HepG2 (cell line): ENCODE data around the gene SLBP. TPM values are rescaled to one million over a fixed set of nuclear protein-coding genes. Genes with fewer than 3 reads are reported as not detected.

ENCODE experiments used
- AGO1 ChIP-seq: fragments of 200-400 bp; formaldehyde crosslinking; IDR thresholded peaks from 2 replicates; pipeline ENCODE4 v1.6.1; 2017; ENCODE audit warnings: mild to moderate bottlenecking, low read depth, low read length, moderate library complexity; ENCODE audit not compliant: poor library complexity, severe bottlenecking
- BCL6 ChIP-seq: IDR thresholded peaks from 2 replicates; pipeline ENCODE4 v1.6.1; 2016; ENCODE audit warnings: missing genetic modification reagents, missing compliant biosample characterization
- HNRNPLL ChIP-seq: fragments of 200-400 bp; formaldehyde crosslinking; IDR thresholded peaks from 2 replicates; pipeline ENCODE4 v1.6.1; 2017; ENCODE audit warnings: mild to moderate bottlenecking, low read depth, low read length; ENCODE audit not compliant: poor library complexity, severe bottlenecking
- KLF12 ChIP-seq: sonication (generic); formaldehyde crosslinking; IDR thresholded peaks from 2 replicates; pipeline ENCODE4 v1.4.0; 2020; ENCODE audit warnings: missing genetic modification reagents, borderline replicate concordance
- MZF1 ChIP-seq: sonication (generic); formaldehyde crosslinking; IDR thresholded peaks from 2 replicates; pipeline ENCODE4 v1.8.1; 2023; ENCODE audit warnings: mild to moderate bottlenecking, missing genetic modification reagents, borderline replicate concordance
- NFYC ChIP-seq: IDR thresholded peaks from 2 replicates; pipeline ENCODE4 v1.6.1; 2016; ENCODE audit warnings: missing genetic modification reagents, missing compliant biosample characterization
- NRL ChIP-seq: sonication (generic); formaldehyde crosslinking; IDR thresholded peaks from 2 replicates; pipeline ENCODE4 v1.5.0; 2020; ENCODE audit warnings: missing genetic modification reagents, mild to moderate bottlenecking, moderate library complexity, borderline replicate concordance
- SPEN ChIP-seq: sonication (generic); formaldehyde crosslinking; IDR thresholded peaks from 2 replicates; pipeline ENCODE4 v1.5.1; 2020; ENCODE audit warnings: low read depth, mild to moderate bottlenecking, missing genetic modification reagents
- TBL1XR1 ChIP-seq: fragments of 150-350 bp; IDR thresholded peaks from 2 replicates; pipeline ENCODE4 v1.6.1; 2014; ENCODE audit warnings: borderline replicate concordance, low read length; ENCODE audit not compliant: partially characterized antibody
- ZBTB42 ChIP-seq: sonication (generic); formaldehyde crosslinking; IDR thresholded peaks from 2 replicates; pipeline ENCODE4 v1.5.0; 2020; ENCODE audit warnings: mild to moderate bottlenecking, missing genetic modification reagents
- ZNF224 ChIP-seq: sonication (generic); formaldehyde crosslinking; IDR thresholded peaks from 2 replicates; pipeline ENCODE4 v1.5.0; 2020; ENCODE audit warnings: mild to moderate bottlenecking, missing genetic modification reagents
- ZNF335 ChIP-seq: sonication (generic); formaldehyde crosslinking; IDR thresholded peaks from 2 replicates; pipeline ENCODE4 v1.4.0; 2020; ENCODE audit warnings: missing genetic modification reagents
- ZNF607 ChIP-seq: sonication (generic); formaldehyde crosslinking; IDR thresholded peaks from 2 replicates; pipeline ENCODE4 v1.5.1; 2020; ENCODE audit warnings: missing genetic modification reagents, mild to moderate bottlenecking, borderline replicate concordance
- ZNF614 ChIP-seq: IDR thresholded peaks from 2 replicates; pipeline ENCODE4 v1.6.1; 2018; ENCODE audit warnings: missing biosample characterization, missing genetic modification reagents, inconsistent platforms, borderline replicate concordance
- ZNF7 ChIP-seq: IDR thresholded peaks from 2 replicates; pipeline ENCODE4 v1.6.1; 2016; ENCODE audit warnings: missing biosample characterization, missing genetic modification reagents
- ZSCAN25 ChIP-seq: sonication (generic); formaldehyde crosslinking; IDR thresholded peaks from 2 replicates; pipeline ENCODE4 v1.8.0; 2022; ENCODE audit warnings: mild to moderate bottlenecking, missing genetic modification reagents
- polyA plus RNA-seq, 8 experiments: library from polyadenylated mRNA; depleted of rRNA in 3 of 8; stranded (reverse) in 7 of 8; unstranded in 1 of 8; fragments of >200 nt; fragmentation: Illumina TruSeq in 4 of 8; extraction: Trizol in 4 of 8; gene quantifications; 2 replicates each; pipeline versions ENCODE4 v1.2.1 to v1.2.3, GENCODE V29; 2011 to 2016; ENCODE audit warnings: low read depth in 4 of 8, missing spikeins in 1 of 8, mixed read lengths in 1 of 8; ENCODE audit not compliant: insufficient read depth in 1 of 8
- total RNA-seq, 5 experiments: library from RNA; depleted of rRNA; stranded (reverse); fragments of >200 nt; fragmentation: Illumina TruSeq; extraction: Trizol; gene quantifications; 2 replicates each; pipeline ENCODE4 v1.2.3, GENCODE V29; 2016; ENCODE audit warnings: low read depth in 1 of 5
- TF ChIP-seq, protein P1 (sequence below): sonication (generic); formaldehyde crosslinking; IDR thresholded peaks from 2 replicates; pipeline ENCODE4 v1.4.0; 2020; ENCODE audit warnings: missing genetic modification reagents
- TF ChIP-seq, protein P2 (sequence below): sonication (generic); formaldehyde crosslinking; IDR thresholded peaks from 2 replicates; pipeline ENCODE4 v1.4.0; 2020; ENCODE audit warnings: missing genetic modification reagents
- TF ChIP-seq, protein P3 (sequence below): sonication (generic); formaldehyde crosslinking; IDR thresholded peaks from 2 replicates; pipeline ENCODE4 v1.8.1; 2023; ENCODE audit warnings: mild to moderate bottlenecking, missing genetic modification reagents
- TF ChIP-seq, protein P4 (sequence below): IDR thresholded peaks from 2 replicates; pipeline ENCODE4 v1.6.1; 2016; ENCODE audit warnings: mild to moderate bottlenecking, missing biosample characterization, missing genetic modification reagents

The SLBP gene
- total and polyA plus RNA-seq, 2 of the 13 experiments (the other 11 are each of a cell fraction or from before 2014, with no cell fraction given) = 43.9 to 104 TPM

DNA sequence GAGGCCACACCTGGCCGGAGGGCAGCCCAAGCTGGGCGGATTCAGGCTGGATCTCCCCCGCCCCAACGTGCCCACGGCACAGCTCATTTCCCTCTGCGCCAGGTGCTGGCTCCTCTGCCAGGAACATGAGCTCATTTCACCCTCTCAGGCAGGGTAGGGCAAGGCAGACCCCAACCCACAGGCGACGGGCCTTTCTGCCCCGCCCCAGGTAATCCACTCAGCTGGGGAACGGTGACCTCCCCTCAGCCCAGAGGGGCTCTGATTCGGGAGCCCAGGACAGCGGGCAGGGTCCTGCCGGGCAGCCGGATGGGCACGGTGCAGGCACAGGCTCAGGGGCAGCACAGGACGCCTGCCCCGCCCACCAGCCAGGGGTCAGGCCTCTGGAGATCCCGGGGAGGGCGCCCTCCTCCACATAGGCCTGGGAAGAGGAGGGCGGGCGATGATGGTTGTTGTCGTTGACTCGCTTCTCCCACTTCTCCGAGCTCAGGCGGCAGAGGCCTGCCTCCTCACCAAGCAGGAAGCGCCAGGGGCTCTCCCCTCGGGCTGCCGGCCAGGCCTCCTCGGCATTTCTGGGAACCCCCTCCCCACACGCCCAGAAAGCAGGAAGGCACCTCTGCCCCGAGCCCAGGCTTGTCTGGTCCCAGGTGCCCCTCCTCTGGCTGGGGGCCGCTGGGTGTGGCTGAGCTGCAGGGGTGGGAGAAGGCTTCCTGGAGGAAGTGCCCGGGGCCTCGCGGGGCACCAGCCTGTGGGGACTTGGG is 40.3 kb upstream of the SLBP start (continued):
- TF ChIP-seq NFYC (0 out of 2 replicates have a peak, but pooled peaks have one; percentile 19), ZNF614 (CRISPR knock-in tag) (peak; percentile 48; the same call in 1 of the 2 replicates), ZNF224 (CRISPR knock-in tag) (no peak), MZF1 (CRISPR knock-in tag) (peak; percentile 82; the same call in 1 of the 2 replicates), ZBTB42 (CRISPR knock-in tag) (0 out of 2 replicates have a peak, but pooled peaks have one; percentile 45), ZSCAN25 (CRISPR knock-in tag) (peak; percentile 54; the same call in 1 of the 2 replicates), ZNF335 (CRISPR knock-in tag) (peak; percentile 70; the same call in 1 of the 2 replicates), SPEN (peak; percentile 16; the same call in 1 of the 2 replicates), AGO1 (peak; percentile 82), NRL (CRISPR knock-in tag) (peak; percentile 9; the same call in 1 of the 2 replicates), ZNF7 (CRISPR knock-in tag) (no peak), KLF12 (CRISPR knock-in tag) (0 out of 2 replicates have a peak, but pooled peaks have one; percentile 52), ZNF607 (peak; percentile 38; the same call in 1 of the 2 replicates), BCL6 (CRISPR knock-in tag) (0 out of 2 replicates have a peak, but pooled peaks have one; percentile 18), HNRNPLL (peak; percentile 28), TBL1XR1 (no peak)
- TF ChIP-seq, protein P1, sequence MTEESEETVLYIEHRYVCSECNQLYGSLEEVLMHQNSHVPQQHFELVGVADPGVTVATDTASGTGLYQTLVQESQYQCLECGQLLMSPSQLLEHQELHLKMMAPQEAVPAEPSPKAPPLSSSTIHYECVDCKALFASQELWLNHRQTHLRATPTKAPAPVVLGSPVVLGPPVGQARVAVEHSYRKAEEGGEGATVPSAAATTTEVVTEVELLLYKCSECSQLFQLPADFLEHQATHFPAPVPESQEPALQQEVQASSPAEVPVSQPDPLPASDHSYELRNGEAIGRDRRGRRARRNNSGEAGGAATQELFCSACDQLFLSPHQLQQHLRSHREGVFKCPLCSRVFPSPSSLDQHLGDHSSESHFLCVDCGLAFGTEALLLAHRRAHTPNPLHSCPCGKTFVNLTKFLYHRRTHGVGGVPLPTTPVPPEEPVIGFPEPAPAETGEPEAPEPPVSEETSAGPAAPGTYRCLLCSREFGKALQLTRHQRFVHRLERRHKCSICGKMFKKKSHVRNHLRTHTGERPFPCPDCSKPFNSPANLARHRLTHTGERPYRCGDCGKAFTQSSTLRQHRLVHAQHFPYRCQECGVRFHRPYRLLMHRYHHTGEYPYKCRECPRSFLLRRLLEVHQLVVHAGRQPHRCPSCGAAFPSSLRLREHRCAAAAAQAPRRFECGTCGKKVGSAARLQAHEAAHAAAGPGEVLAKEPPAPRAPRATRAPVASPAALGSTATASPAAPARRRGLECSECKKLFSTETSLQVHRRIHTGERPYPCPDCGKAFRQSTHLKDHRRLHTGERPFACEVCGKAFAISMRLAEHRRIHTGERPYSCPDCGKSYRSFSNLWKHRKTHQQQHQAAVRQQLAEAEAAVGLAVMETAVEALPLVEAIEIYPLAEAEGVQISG (CRISPR knock-in tag) = peak; percentile 40; the same call in 1 of the 2 replicates
- TF ChIP-seq, protein P2, sequence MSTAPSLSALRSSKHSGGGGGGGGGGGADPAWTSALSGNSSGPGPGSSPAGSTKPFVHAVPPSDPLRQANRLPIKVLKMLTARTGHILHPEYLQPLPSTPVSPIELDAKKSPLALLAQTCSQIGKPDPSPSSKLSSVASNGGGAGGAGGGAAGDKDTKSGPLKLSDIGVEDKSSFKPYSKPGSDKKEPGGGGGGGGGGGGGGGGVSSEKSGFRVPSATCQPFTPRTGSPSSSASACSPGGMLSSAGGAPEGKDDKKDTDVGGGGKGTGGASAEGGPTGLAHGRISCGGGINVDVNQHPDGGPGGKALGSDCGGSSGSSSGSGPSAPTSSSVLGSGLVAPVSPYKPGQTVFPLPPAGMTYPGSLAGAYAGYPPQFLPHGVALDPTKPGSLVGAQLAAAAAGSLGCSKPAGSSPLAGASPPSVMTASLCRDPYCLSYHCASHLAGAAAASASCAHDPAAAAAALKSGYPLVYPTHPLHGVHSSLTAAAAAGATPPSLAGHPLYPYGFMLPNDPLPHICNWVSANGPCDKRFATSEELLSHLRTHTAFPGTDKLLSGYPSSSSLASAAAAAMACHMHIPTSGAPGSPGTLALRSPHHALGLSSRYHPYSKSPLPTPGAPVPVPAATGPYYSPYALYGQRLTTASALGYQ (CRISPR knock-in tag) = peak; percentile 14; the same call in 1 of the 2 replicates
- TF ChIP-seq, protein P3, sequence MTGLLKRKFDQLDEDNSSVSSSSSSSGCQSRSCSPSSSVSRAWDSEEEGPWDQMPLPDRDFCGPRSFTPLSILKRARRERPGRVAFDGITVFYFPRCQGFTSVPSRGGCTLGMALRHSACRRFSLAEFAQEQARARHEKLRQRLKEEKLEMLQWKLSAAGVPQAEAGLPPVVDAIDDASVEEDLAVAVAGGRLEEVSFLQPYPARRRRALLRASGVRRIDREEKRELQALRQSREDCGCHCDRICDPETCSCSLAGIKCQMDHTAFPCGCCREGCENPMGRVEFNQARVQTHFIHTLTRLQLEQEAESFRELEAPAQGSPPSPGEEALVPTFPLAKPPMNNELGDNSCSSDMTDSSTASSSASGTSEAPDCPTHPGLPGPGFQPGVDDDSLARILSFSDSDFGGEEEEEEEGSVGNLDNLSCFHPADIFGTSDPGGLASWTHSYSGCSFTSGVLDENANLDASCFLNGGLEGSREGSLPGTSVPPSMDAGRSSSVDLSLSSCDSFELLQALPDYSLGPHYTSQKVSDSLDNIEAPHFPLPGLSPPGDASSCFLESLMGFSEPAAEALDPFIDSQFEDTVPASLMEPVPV (CRISPR knock-in tag) = peak; percentile 58
- TF ChIP-seq, protein P4, sequence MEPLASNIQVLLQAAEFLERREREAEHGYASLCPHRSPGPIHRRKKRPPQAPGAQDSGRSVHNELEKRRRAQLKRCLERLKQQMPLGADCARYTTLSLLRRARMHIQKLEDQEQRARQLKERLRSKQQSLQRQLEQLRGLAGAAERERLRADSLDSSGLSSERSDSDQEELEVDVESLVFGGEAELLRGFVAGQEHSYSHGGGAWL (CRISPR knock-in tag) = peak; percentile 71
